Metanephros (tissue), 2 donors: ENCODE results near the gene DCAF12. TPM values are rescaled to one million over a fixed set of nuclear protein-coding genes. Genes with fewer than 3 reads are reported as not detected.
A peak's percentile ranks its signal among the peaks of the same experiment; 100 is the strongest.

ENCODE experiments used
- small RNA-seq: library from RNA; depleted of rRNA; stranded (forward); fragments of <200 nt; gene quantifications from one replicate; pipeline ENCODE3, GENCODE V24; 2014; ENCODE audit warnings: low replicate concordance
- total RNA-seq: library from RNA; depleted of rRNA; stranded (reverse); fragments of >200 nt; gene quantifications from one replicate; pipeline ENCODE4 v1.2.3, GENCODE V29; 2014

DCAF12 gene
- total RNA-seq, result 55.1 TPM

DNA sequence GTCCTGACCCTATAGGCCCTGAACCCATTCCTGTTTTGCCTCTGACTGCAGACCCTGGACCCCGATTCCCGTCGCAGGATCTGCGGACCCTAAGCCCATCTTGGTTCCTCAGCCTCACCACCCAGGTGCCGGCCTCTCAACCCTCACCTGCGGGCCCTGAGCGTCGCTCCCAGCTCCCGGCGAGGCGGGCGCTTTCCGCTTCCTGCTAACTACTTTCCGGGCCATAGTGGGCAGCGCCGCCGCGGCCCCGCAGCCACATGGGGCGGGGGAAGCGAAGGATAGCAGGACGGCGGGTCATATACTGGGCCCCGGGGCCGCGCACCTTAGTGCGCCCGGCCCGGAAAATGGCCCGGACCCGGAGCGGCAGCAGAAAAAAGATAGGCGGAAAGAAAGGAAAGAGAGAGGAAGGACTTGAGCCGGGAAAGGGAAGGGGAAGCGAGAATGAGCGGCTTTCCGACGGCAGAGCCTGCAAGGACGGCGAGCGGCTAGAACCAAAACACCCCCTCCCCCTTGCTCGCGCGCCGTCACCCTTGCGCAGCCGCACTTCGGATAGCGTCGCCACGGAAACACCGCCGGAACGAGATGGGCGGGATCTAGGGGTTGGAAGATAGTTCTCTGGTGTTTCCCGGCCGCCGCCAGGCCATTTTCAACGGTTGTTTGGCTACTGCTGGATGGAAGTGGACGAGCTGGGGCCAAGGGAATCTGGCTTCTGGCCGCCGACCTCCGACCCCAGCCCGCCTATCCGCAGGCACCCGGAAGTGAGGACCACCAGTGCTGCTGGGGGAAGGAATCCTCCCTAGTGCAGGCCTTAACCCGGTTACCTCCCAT, at the start of gene DCAF12:
TSS of gene DCAF12 (minus strand) at position 492 of the 828 bp plus-strand sequence. CDS start at position 225, 267 bp downstream.

DNA sequence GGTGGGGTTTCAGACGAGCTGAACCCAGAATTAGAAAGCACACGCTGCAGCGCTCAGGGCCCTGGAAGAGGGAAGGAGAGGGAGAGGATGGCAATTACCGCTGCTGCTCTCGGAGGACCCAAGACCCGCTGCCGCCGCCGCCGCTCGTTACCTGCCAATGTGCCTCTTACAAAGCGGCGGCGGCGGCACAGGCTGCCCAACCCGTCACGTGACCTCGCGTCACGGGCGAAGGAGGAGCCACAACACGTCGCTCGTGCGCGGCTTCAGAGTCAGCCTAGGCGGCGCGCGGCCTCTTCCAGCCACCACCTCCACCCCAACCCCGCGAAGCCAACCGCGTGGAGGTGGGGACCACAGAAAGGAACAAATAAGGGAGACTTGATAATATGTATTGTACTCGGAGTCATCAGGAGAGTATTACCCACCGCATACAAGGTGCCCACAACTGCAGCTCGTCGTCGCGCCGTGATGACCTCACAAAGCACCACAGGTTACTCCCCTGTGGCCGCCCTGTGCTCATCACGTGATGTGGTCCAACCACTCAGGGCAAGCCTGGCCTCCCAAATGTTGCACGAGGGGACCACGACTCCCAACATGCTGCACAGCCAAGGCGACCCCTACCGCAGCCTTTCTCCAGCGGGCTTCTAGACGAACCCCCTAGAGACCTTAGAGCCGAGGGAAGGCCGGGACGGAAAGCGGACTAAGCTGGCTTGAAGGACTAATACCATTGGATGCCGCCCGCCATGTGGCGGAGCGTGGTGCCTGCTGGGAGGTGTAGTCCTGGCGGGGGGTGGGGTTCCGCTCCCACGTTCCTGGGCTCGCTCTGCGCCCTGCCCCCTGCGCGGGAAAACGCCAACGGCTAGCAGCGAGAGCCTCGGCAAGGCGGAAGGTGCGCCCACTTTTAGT, 77.5 kb downstream of the DCAF12 start, which contains the start of gene UBAP2:
TSS of gene UBAP2 (minus strand) at position 161 of the 903 bp plus-strand sequence. CDS start 31,739 bp downstream, outside the sequence.

Small RNA genes lying within 50 kb of the gene (small RNA-seq; reads per million reads assigned to genes)
- gene RN7SKP114, result 0.23 reads per million, percentile 9 among the genes with 10 or more reads in this experiment

Other genes starting within 250 kb of the DCAF12 start
- gene UBAP2, start 77.8 kb downstream of the DCAF12 start, total RNA-seq, result 36.3 TPM
- gene UBAP1, start 52.3 kb upstream of the DCAF12 start, total RNA-seq, result 29.3 TPM
- 5.6 TPM for gene KIF24, start 202.6 kb upstream of the DCAF12 start, total RNA-seq
- gene NUDT2, start 202.9 kb upstream of the DCAF12 start, total RNA-seq, result 18.4 TPM